Medulla oblongata (tissue), 1 donor: ENCODE data around the gene CKAP5.
"Not testable (repeated sequence)": the region's sequence is repeated elsewhere in the genome, so short reads cannot be mapped to it uniquely, and the experiment has no call there.

ENCODE experiments used
- DNase-seq: peaks from one replicate; pipeline ENCODE4 v3.0.0-alpha.2; 2015; ENCODE audit errors: extremely low spot score

The CKAP5 gene

GRCh38 chr11:46726206-46726862 is 119.7 kb downstream of the CKAP5 start:
- DNase-seq, result no peak

DNA sequence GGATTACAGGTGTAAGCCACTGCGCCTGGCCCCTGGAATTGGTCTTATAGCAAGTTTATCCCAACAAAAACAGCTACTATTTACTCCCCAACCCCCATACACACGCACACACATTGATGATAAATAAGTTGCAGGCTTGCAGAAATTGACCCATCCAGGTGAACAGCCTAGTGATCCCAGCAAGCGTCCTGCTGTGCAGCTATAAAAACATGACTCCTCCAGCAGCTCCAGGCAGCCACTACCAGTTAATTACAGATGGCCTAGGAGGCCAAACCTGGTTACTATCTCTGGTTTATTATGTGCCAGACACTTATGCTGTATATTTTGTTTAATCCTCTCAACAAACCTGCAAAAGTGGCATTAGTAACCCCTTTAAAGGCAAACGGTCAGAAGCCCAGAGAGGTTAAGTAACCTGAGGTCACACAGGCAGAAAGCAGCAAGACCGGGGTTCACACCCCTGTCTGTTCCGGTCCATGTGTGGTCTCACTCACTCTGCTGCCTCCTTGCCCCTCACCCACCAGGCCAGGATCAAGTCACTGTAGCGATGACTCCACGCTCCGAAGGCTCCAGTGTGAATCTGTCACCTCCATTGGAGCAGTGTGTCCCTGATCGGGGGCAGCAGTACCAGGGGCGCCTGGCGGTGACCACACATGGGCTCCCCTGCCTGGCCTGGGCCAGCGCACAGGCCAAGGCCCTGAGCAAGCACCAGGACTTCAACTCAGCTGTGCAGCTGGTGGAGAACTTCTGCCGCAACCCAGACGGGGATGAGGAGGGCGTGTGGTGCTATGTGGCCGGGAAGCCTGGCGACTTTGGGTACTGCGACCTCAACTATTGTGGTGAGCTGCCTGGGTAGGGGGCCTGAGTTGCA is 120.5 kb downstream of the CKAP5 start:
- no peak for DNase-seq

- DNase-seq, result no peak
Observed at GRCh38 chr11:46724088-46724487, 122.0 kb downstream of the CKAP5 start.

DNA sequence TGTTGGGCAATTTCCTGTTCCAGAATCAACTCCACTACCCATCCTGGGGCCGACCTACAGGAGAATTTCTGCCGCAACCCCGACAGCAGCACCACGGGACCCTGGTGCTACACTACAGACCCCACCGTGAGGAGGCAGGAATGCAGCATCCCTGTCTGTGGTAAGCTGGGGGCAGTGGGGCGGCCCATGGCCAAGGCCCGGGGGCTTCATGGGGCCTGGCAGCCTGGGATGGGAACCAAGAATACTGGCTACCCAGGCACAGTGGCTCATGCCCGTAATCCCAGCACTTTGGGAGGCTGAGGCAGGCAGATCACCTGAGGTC is 122.8 kb downstream of the CKAP5 start:
- no peak for DNase-seq

GRCh38 chr11:46722566-46723358 is 123.3 kb downstream of the CKAP5 start:
- no peak for DNase-seq

DNA sequence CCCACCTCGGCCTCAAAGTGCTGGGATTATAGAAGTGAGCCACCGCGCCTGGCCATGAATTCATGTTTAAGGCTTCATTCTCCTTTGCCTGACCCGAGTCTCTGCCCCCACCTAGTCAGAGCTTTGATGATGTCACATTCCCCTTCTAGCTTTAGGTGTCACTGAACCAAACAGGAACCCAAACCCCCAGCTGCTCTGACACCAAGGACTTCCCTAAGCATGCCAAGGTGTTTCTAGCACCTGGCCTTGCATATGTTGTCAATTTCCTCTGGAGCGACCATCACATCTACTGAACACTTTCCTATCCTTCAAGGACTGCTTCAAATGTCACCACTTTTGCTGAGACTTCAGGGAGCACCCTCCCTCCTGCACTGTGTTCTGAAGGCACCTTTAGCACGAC is 124.8 kb downstream of the CKAP5 start:
- no peak for DNase-seq

DNA sequence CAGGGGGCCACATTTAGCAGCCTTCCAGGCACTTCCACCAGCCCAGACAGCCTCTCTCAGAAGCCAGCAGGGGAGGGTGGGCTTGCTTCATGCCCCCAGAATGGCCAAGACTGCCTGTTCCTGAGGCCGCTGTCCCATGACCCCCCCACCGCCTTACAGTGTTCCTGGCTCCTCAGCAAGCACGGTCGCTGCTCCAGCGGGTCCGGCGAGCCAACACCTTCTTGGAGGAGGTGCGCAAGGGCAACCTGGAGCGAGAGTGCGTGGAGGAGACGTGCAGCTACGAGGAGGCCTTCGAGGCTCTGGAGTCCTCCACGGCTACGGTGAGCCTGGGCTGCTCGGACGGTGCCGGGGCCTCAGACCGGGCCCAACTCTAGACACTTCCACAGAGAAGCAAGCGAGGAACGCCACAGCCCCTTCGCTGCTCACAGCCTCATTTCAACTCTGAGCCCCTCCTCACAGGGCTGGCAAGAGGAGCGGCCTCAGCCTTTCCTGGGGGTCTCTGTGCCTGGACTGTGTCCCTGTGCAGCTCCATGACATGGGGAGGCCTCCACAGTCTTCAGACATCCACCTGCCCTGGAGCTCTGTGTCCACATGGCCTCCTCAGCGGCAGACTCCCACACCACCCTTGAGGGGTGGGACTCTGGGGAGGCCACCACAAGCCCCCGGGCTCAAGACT is 126.4 kb downstream of the CKAP5 start:
- DNase-seq, result no peak

GRCh38 chr11:46719048-46719542 is 127.0 kb downstream of the CKAP5 start, which contains the start of gene F2:
F2 (plus strand) TSS chr11:46719213; CDS start chr11:46719236, 23 bp downstream.
- DNase-seq, result no peak

- no peak for DNase-seq
Observed at GRCh38 chr11:46718155-46719019, 127.7 kb downstream of the CKAP5 start.

- DNase-seq, result not testable (repeated sequence)
Observed at GRCh38 chr11:46717825-46718154, 128.3 kb downstream of the CKAP5 start.

DNA sequence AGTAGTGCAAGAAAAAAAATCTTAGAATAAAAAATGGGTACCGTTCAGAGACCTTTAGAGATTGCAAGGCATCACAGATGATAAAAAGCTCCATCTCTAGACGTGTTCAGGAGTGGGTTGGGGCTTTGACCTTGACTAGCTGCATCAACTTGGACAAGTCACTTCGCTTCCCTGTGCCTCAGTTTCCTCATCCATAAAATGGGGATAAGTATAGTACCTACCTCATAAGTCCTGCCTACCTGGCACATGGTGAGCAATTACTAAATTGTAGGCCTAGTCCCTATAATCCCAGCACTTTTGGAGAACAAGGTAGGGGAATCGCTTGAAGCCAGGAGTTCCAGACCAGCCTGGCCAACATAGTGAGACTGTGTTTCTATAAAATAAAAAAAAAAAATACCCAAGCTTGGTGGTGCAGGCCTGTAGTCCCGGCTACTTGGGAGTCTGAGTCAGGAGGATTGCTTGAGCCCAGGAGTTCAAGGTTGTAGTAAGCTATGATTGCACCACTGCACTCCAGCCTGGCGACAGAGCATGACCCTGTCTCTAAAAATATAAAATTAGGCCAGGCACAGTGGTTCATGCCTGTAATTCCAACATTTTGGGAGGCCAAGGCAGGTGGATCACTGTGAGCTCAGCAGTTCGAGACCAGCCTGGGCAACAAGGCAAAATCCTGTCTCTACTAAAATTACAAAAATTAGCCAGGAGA is 133.1 kb downstream of the CKAP5 start:
- DNase-seq, result no peak

GRCh38 chr11:46711303-46711702 is 134.8 kb downstream of the CKAP5 start:
- DNase-seq, result no peak

- DNase-seq, result peak; percentile 60
Observed at GRCh38 chr11:46710821-46711269, 135.2 kb downstream of the CKAP5 start.

- not testable (repeated sequence) for DNase-seq
Observed at GRCh38 chr11:46709351-46709750, 136.7 kb downstream of the CKAP5 start.

- DNase-seq, result no peak
Observed at GRCh38 chr11:46706886-46707285, 139.2 kb downstream of the CKAP5 start.

DNA sequence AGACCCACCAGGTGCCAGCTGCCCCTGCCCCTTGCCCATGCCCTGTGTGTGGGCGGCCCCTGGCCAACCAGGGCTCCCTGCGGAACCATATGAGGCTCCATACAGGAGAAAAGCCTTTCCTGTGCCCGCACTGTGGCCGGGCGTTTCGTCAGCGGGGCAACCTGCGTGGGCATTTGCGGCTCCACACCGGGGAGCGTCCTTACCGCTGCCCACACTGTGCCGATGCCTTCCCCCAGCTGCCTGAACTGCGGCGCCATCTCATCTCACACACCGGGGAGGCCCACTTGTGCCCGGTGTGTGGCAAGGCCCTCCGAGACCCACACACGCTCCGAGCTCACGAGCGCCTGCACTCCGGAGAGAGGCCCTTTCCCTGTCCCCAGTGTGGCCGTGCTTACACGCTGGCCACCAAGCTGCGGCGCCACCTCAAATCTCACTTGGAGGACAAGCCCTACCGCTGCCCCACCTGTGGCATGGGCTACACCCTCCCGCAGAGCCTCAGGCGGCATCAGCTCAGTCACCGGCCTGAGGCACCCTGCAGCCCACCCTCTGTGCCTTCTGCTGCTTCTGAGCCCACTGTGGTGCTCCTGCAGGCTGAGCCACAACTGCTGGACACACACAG is 140.9 kb downstream of the CKAP5 start:
- DNase-seq, result no peak

- DNase-seq, result no peak
Observed at GRCh38 chr11:46701078-46701654, 144.9 kb downstream of the CKAP5 start.

GRCh38 chr11:46700241-46701077 is 145.6 kb downstream of the CKAP5 start, which contains the start of the genes ARHGAP1 and ZNF408:
ARHGAP1 (minus strand) TSS chr11:46700619; CDS start chr11:46696107, 4,512 bp downstream.
ZNF408 (plus strand) TSS chr11:46701031; CDS start chr11:46701048, 17 bp downstream.
- DNase-seq, result peak; percentile 99
